Colonic mucosa (tissue), 4 donors: ENCODE data around the gene ACRV1. TPM values are rescaled to one million over a fixed set of nuclear protein-coding genes. Genes with fewer than 3 reads are reported as not detected.

Experiments used
- DNase-seq: peaks from one replicate; pipeline ENCODE4 v3.0.0-alpha.2; 2020
- H3K27ac ChIP-seq: fragments of 200-600 bp; one replicate; pipeline ENCODE4 v1.8.0; 2021
- H3K27me3 ChIP-seq: fragments of 200-600 bp; one replicate; pipeline ENCODE4 v1.8.0; 2021
- H3K36me3 ChIP-seq: fragments of 200-600 bp; one replicate; pipeline ENCODE4 v1.8.0; 2021
- H3K4me1 ChIP-seq: fragments of 200-600 bp; one replicate; pipeline ENCODE4 v1.8.0; 2021; ENCODE audit warnings: mild to moderate bottlenecking
- H3K4me3 ChIP-seq: fragments of 200-600 bp; one replicate; pipeline ENCODE4 v1.8.0; 2021
- H3K9ac ChIP-seq, 2 donors: one replicate each; pipeline ENCODE4 v1.7.0; 2013; ENCODE audit warnings: control low read depth in 2 of 2, low read depth in 2 of 2, low read length in 2 of 2
- H3K9me3 ChIP-seq: fragments of 200-600 bp; one replicate; pipeline ENCODE4 v1.8.0; 2021
- CTCF ChIP-seq: fragments of 200-600 bp; IDR thresholded peaks from one replicate; pipeline ENCODE4 v1.8.0; 2022; ENCODE audit warnings: antibody characterized with exemption, mild to moderate bottlenecking
- intact Hi-C: fragments of 100-400 bp; cut with DNase I; formaldehyde crosslinking; loops from one replicate; pipeline ENCODE4 v1.14.1; 2022
- total RNA-seq, 2 donors: library from RNA; stranded (reverse); fragmentation: NEBNext Ultra II Directional in 1 of 2; extraction: Animal tissue kit (Norgen Biotek cat#: 25700) in 1 of 2; gene quantifications; one replicate each; pipeline ENCODE4 v1.2.1, GENCODE V29; 2021
- donor health status: healthy.
- donor health status: DM: no; HTN: no; CAD: no.
- donor health status: DM: no; HTN: no; CAD: no.

The ACRV1 gene
- total RNA-seq, 2 donors from 2014 or later = not detected

GRCh38 chr11:125649465-125650166 is 31.0 kb downstream of the ACRV1 start:
- intact Hi-C loops = no loop called here
- Histone ChIP-seq H3K4me1 (no peaks in the 10 kb centered on the region), H3K27ac (no peak overlapping the region), H3K36me3 (no peaks in the 10 kb centered on the region), H3K4me3 (no peak overlapping the region), H3K9me3 (no peaks in the 10 kb centered on the region), H3K9ac (no peak overlapping the region), H3K27me3 (no peaks in the 10 kb centered on the region)
- DNase-seq = no peak
- no peak for TF ChIP-seq CTCF

GRCh38 chr11:125645871-125646270 is 34.8 kb downstream of the ACRV1 start:
- no peak overlapping the region for H3K4me3 ChIP-seq
- H3K9me3 ChIP-seq = no peaks in the 10 kb centered on the region
- H3K27me3 ChIP-seq = no peaks in the 10 kb centered on the region
- intact Hi-C loops = no loop called here
- no peak for TF ChIP-seq CTCF
- DNase-seq = no peak
- H3K4me1 ChIP-seq = no peaks in the 10 kb centered on the region
- no peaks in the 10 kb centered on the region for H3K36me3 ChIP-seq
- H3K27ac ChIP-seq = no peak overlapping the region
- H3K9ac ChIP-seq = no peak overlapping the region

GRCh38 chr11:125638315-125638714 is 42.3 kb downstream of the ACRV1 start:
- Histone ChIP-seq H3K9me3 (no peaks in the 10 kb centered on the region), H3K4me1 (no peaks in the 10 kb centered on the region), H3K4me3 (no peak overlapping the region), H3K27me3 (no peaks in the 10 kb centered on the region), H3K9ac (no peak overlapping the region), H3K27ac (no peak overlapping the region), H3K36me3 (no peaks in the 10 kb centered on the region)
- intact Hi-C loops = no loop called here
- DNase-seq = no peak
- no peak for TF ChIP-seq CTCF

GRCh38 chr11:125637840-125638239 is 42.8 kb downstream of the ACRV1 start:
- Histone ChIP-seq H3K9ac (no peak overlapping the region), H3K27me3 (no peaks in the 10 kb centered on the region), H3K4me3 (no peak overlapping the region), H3K36me3 (no peaks in the 10 kb centered on the region), H3K27ac (no peak overlapping the region), H3K4me1 (no peaks in the 10 kb centered on the region), H3K9me3 (no peaks in the 10 kb centered on the region)
- no peak for TF ChIP-seq CTCF
- intact Hi-C loops = no loop called here
- no peak for DNase-seq

DNA sequence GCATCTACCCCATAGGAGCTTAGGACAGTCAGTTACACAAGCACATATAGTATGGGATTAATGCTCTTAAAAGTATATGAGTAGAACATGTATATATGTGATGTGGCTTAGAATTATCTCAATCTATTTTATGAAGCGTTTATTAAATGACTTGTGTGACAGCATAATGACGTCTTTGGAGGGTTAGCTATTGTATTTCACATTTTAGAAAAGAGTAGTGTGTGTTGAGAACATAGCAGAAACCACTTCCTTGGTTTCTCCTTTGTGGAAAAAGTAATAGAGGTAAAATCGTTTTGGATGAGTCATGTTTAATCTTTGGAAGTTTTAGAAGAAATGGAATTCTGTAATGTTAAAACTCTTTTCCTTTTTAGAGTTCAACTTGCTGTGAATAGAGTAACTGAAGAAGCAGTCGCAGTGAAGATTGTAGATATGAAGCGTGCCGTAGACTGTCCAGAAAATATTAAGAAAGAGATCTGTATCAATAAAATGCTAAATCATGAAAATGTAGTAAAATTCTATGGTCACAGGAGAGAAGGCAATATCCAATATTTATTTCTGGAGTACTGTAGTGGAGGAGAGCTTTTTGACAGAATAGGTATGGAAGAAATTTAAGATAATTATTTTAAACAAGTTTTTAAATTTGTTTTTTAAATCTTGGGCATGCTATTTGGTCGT is 53.3 kb downstream of the ACRV1 start:
- Histone ChIP-seq H3K9me3 (no peaks in the 10 kb centered on the region), H3K36me3 (no peaks in the 10 kb centered on the region), H3K9ac (no peak overlapping the region), H3K27me3 (no peaks in the 10 kb centered on the region), H3K4me1 (peaks cover 4% of the 10 kb centered on the region), H3K27ac (no peak overlapping the region), H3K4me3 (no peak overlapping the region)
- no peak for TF ChIP-seq CTCF
- no peak for DNase-seq
- intact Hi-C loops = no loop called here
